GM21786 (cell line): Measurements from ENCODE around the gene STIMATE.
A peak's percentile ranks its signal among the peaks of the same experiment; 100 is the strongest.

ENCODE experiments used
- ATAC-seq: cut with Tn5 transposase; IDR thresholded peaks from one replicate; pipeline ENCODE4 v1.9.1; 2021; ENCODE audit not compliant: unreplicated experiment

The STIMATE gene

GRCh38 chr3:52894756-52895155 lies 2.6 kb downstream of the STIMATE start:
- ATAC-seq = no peak

- no peak for ATAC-seq
These were observed 3.6 kb downstream of the STIMATE start for GRCh38 chr3:52893723-52894122.

- no peak for ATAC-seq
These were observed 4.6 kb downstream of the STIMATE start for GRCh38 chr3:52892625-52893311.

GRCh38 chr3:52892290-52892624 lies 5.1 kb downstream of the STIMATE start:
- ATAC-seq = no peak

GRCh38 chr3:52891615-52892081 lies 5.7 kb downstream of the STIMATE start:
- no peak for ATAC-seq

DNA sequence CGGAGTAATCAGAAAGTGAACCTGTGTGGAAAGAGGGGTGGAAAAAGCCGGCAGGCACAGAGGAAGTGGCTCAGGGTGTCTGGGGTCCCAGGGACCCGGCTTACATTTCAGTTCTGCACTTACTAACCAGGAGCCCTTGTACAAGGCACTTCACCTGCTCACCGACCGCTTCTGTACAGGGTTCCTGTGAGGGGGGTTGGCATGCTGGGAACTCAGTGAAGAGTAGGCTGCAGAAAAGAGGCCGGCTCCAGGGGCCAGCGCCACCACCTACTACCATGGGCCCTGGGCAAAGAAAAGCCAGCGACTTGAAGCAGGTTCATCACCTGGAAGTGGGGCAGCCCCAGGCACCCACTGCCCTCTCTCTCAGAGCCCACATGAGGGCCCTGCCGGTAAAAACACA lies 6.2 kb downstream of the STIMATE start:
- no peak for ATAC-seq

DNA sequence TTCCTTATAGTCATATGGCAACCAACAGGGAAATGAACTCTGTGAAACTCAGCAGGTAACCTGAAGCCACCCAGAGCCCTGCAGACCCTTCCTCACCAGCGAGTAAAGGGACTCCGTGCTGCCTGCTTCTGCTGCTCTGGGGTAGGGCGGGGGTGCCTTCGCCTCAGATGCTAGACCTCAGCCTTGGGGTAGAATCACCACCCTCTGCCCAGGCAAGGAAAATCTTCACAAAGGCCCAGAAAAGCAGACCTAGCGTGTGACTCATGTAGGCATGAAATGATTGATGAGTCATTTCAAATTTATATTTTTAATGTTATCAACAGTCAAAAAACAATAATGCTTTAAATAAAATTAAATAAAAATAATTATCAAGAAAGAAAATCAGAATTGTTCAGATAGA lies 6.6 kb downstream of the STIMATE start:
- ATAC-seq = no peak

DNA sequence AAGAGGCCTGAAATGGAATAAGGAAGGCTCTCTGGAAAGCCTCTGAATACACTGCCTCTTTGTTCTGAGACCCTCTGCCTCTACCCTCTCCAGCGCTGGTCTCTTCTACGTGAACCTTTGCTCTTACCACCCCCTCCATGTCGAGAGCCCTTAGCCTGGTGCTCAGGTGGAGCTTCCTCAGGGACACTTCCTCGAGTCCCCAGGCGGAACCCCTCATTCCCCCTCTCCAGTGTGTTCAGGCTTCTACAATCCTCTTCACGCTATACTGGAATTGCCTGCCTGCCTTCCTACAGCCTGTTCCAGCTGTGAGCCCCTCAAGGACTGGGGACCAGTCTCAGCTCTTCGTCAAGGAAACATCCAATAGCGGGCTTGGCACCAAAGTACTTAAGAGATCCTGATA lies 7.4 kb downstream of the STIMATE start:
- no peak for ATAC-seq

GRCh38 chr3:52887166-52887565 lies 10.2 kb downstream of the STIMATE start:
- no peak for ATAC-seq

DNA sequence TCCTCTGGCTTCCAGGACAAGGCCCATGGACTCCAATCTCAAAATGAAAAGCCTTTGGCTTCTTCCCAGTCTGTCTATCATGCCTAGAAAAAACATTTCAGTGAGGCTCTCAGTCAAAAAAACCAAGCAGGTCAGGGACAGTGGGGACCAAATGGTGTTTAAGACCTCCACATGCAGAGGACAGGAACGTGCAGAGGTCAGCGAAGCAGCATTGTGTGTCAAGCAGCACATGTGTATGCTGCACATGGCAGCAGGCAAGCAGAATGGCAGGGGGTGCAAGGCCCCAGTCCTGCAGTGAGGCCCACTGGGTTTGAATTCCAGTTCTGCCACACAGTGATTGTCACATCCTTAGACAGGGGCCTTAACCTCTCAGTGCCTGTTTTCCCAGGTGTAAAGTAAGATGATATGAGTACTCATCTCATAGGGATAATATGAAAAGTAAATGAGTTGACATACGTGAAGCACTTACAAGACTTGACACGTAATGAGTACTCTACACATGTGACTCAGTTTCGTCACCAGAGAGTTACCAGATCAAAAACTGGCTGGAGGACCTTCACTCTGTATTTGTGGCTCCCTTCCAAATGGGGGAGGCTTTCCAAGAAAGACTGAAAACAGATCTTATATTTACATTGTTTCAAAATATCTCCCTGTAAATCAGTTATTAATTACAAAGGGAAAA lies 11.2 kb downstream of the STIMATE start:
- no peak for ATAC-seq

- no peak for ATAC-seq
These were observed 15.0 kb downstream of the STIMATE start for GRCh38 chr3:52882377-52882776.

- no peak for ATAC-seq
These were observed 15.5 kb downstream of the STIMATE start for GRCh38 chr3:52881871-52882270.

- no peak for ATAC-seq
These were observed 16.9 kb downstream of the STIMATE start for GRCh38 chr3:52880474-52880873.

GRCh38 chr3:52880047-52880446 lies 17.3 kb downstream of the STIMATE start:
- no peak for ATAC-seq

DNA sequence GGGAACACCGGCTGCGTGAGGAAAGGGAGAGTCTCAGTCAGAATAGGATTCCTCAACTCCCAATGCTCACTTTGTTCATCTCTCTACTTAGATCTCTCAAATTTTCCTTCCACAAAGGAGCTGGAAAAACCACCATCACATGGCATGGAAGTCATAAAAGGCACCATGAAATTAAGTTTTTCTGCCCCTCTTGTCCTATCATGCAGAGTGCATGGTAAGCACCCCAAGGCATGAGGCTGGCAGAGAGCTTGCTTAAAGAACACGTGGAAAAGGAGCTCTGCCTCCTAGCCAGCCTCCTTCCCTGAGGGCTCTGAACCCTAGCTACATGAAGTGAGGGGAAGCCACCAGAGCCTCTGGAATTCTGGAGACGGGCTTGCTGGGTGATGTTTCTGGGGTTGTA lies 17.8 kb downstream of the STIMATE start:
- no peak for ATAC-seq

DNA sequence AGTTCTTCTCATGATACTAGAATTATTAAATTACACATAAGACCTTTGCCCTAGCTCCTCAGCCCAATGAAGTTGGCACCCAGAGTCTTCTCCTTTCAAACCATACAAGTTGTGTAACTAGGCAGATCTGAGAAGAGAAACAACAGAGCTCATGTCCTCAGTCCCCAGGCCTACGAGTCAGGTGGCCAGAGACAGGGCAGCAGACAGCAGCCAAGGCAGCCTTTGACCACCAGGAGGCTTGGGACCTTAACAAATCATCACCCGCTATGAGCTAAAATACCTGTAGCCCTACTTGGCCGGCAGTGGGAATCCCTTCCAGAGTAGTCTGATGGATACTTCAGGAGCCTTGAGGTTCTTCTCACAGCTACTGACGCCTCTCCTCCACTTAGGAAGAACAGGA lies 18.3 kb downstream of the STIMATE start:
- ATAC-seq = no peak

- no peak for ATAC-seq
These were observed 20.3 kb downstream of the STIMATE start for GRCh38 chr3:52877085-52877484.

DNA sequence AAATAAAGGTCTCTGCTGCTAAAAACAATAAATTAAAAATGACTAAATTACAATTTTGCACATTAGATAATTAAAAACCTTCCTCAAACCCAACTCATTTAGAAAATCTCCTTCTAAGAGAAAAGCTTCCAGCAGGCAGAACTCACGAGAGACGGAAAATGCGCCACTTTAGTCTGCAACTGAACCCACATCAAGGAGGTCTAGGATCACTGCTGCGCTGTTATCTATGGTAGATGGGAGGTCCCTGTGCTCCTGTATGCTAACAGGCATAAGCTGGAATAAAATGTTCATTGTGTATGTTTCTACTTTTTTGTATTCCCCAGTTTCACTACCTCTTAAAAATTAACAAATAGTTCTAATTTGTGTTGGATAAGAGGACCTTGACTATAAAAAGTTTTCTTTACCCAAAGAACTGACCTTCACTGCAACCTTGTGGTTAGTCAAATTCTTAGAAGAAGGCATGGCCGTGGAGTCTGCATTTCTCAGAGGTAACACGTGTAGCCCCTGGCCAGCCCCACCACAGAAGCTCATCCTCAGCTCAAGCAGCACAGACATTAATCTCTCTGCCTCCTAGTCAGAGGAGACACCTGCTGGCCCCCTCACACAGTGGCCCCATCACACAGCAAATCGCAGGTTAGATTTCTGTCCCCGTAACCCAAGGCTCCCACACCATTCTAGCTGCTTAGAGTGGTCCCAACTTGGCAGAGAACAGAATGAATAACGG lies 22.3 kb downstream of the STIMATE start:
- no peak for ATAC-seq

DNA sequence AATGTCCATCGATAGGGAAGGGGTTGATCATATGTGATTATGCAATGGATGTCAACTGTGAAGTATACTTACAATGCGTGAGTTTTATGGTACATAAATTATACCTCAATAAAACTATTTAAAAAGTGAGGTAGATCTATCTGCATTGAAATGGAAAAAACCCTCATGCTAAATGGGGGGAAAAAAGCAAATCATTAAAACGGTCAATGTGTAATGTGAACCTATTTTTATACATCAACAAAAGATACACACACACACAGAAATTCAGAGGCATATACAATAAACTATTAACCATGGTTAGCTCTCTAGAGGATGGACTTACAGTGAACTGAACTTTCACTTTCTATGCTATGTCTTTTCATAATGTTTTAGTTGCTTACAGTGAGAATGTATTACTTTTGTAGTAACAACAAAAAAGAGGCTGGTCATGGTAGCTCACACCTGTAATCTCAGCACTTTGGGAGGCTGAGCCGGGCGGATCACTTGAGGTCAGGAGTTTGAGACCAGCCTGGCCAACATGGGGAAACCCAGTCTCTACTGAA lies 23.1 kb downstream of the STIMATE start:
- peak; percentile 72 for ATAC-seq

GRCh38 chr3:52873433-52874159 lies 23.8 kb downstream of the STIMATE start:
- no peak for ATAC-seq

GRCh38 chr3:52872245-52872644 lies 25.1 kb downstream of the STIMATE start:
- ATAC-seq = no peak
